Sigmoid colon (tissue), 7 donors: ENCODE results near the gene PNPLA6. TPM values are rescaled to one million over a fixed set of nuclear protein-coding genes. Genes with fewer than 3 reads are reported as not detected.

ENCODE experiments used
- DNase-seq: peaks from one replicate; pipeline ENCODE4 v3.0.0-alpha.2; 2019
- H3K27ac ChIP-seq, 4 donors: fragments of 200-600 bp; sonication (generic); one replicate each; pipeline ENCODE4 v1.5.1; 2016 to 2019; ENCODE audit warnings: mild to moderate bottlenecking in 1 of 4
- H3K27me3 ChIP-seq, 3 donors: fragments of 200-600 bp; sonication (generic); one replicate each; pipeline ENCODE4 v1.5.1; 2019; ENCODE audit warnings: mild to moderate bottlenecking in 1 of 3
- H3K36me3 ChIP-seq, 4 donors: fragments of 200-600 bp; sonication (generic); one replicate each; pipeline ENCODE4 v1.5.1; 2016 to 2019
- H3K4me1 ChIP-seq, 4 donors: fragments of 200-600 bp; sonication (generic); one replicate each; pipeline ENCODE4 v1.5.1; 2017 to 2019
- H3K4me3 ChIP-seq, 4 donors: fragments of 200-600 bp; sonication (generic); one replicate each; pipeline ENCODE4 v1.5.1; 2017 to 2019; ENCODE audit warnings: mild to moderate bottlenecking in 2 of 4, moderate library complexity in 1 of 4
- H3K9me3 ChIP-seq, 4 donors: fragments of 200-600 bp in 3 of 4; sonication (generic) in 3 of 4; one replicate each; pipeline versions ENCODE4 v1.5.1 to v1.6.1; 2013 to 2019
- CTCF ChIP-seq, 4 experiments: fragments of 450-650 bp in 3 of 4; fragments of 200-600 bp in 1 of 4; IDR thresholded peaks; one replicate each; pipeline ENCODE4 v1.5.1; 2016 to 2019; ENCODE audit warnings: antibody characterized with exemption in 4 of 4, mild to moderate bottlenecking in 3 of 4, moderate library complexity in 2 of 4
- EP300 ChIP-seq, 4 donors: sonication (generic); formaldehyde crosslinking; IDR thresholded peaks; one replicate each; pipeline ENCODE4 v1.6.1; 2017; ENCODE audit warnings: antibody characterized with exemption in 4 of 4
- POLR2A ChIP-seq, 2 donors: fragments of 450-650 bp; IDR thresholded peaks; one replicate each; pipeline ENCODE4 v1.6.1; 2016; ENCODE audit warnings: antibody characterized with exemption in 2 of 2, mild to moderate bottlenecking in 2 of 2, moderate library complexity in 2 of 2
- POLR2AphosphoS5 ChIP-seq, 4 donors: sonication (generic); formaldehyde crosslinking; IDR thresholded peaks; one replicate each; pipeline ENCODE4 v1.6.1; 2017; ENCODE audit warnings: antibody characterized with exemption in 4 of 4
- WGBS, 2 donors: extraction: QIAGEN DNeasy Blood & Tissue Kit; methylation state at CpG; one replicate each; pipeline ENCODE4 v1.1.7; 2013; 5-methylcytosine and 5-hydroxymethylcytosine counted together
- intact Hi-C: fragments of 100-400 bp; cut with DNase I; formaldehyde crosslinking; loops from one replicate; pipeline ENCODE4 v1.15.1; 2023
- polyA plus RNA-seq, 3 donors: library from polyadenylated mRNA; stranded (reverse); fragments of 200-250 nt; gene quantifications; one replicate each; pipeline ENCODE4 v1.2.3, GENCODE V29; 2013
- small RNA-seq, 3 donors: library from RNA; depleted of rRNA; stranded (forward); fragments of <200 nt; gene quantifications; one replicate each; pipeline ENCODE3, GENCODE V24; 2016
- total RNA-seq, 4 donors: library from RNA; depleted of rRNA; stranded (reverse); fragments of >200 nt; gene quantifications; one replicate each; pipeline ENCODE4 v1.1.0, GENCODE V29; 2016
- donor health status: healthy with polysubstance abuse.
- donor health status: Bipolar disorder and iron deficiency.
- donor health status: healthy.

The PNPLA6 gene
- total and polyA plus RNA-seq, 7 donors: 13.6 to 77.0 (median 40.3) TPM

GRCh38 chr19:7607874-7608560, 72.5 kb downstream of the PNPLA6 start:
- no peak overlapping the region for H3K4me3 ChIP-seq
- no peaks in the 10 kb centered on the region for H3K9me3 ChIP-seq
- intact Hi-C loops: no loop called here
- 92 to 95% methylated on average over 25 of the region's 25 CpGs for WGBS, 2 donors
- no peak for DNase-seq
- no peaks in the 10 kb centered on the region for H3K36me3 ChIP-seq
- no peak for TF ChIP-seq POLR2A (IDR thresholded peaks at IDR 0.05)
- TF ChIP-seq EP300 (IDR thresholded peaks at IDR 0.05): no peak
- TF ChIP-seq CTCF (IDR thresholded peaks at IDR 0.05): no peak
- TF ChIP-seq POLR2AphosphoS5 (IDR thresholded peaks at IDR 0.05): no peak
- H3K27me3 ChIP-seq: peaks cover 0 to 26% (median 18%) of the 10 kb centered on the region in 3 donors
- no peak overlapping the region for H3K27ac ChIP-seq
- no peaks in the 10 kb centered on the region for H3K4me1 ChIP-seq

GRCh38 chr19:7610491-7611240, 75.1 kb downstream of the PNPLA6 start:
- DNase-seq: no peak
- no peak overlapping the region for H3K4me3 ChIP-seq
- H3K9me3 ChIP-seq: no peaks in the 10 kb centered on the region
- peaks cover 0 to 4% (median 3%) of the 10 kb centered on the region in 3 donors for H3K27me3 ChIP-seq
- intact Hi-C loops: no loop called here
- no peaks in the 10 kb centered on the region for H3K36me3 ChIP-seq
- TF ChIP-seq EP300 (IDR thresholded peaks at IDR 0.05) (no peak), CTCF (IDR thresholded peaks at IDR 0.05) (no peak), POLR2A (IDR thresholded peaks at IDR 0.05) (no peak), POLR2AphosphoS5 (IDR thresholded peaks at IDR 0.05) (no peak)
- H3K4me1 ChIP-seq: no peaks in the 10 kb centered on the region
- no peak overlapping the region for H3K27ac ChIP-seq
- WGBS, 2 donors: 86 to 92% methylated on average over 31 of the region's 31 CpGs

Small RNA genes within 50 kb of the gene (small RNA-seq; reads per million reads assigned to genes)
- 0 reads per million in 3 donors for gene AC008878.2

Other genes with a start within 250 kb of the PNPLA6 start
- 10 to 100 TPM; 67.1 to 83.1 (median 80.6) TPM for gene INSR, start 241.3 kb upstream of the PNPLA6 start, total RNA-seq
- 10 to 100 TPM in 1 of 3 donors, 1 to 10 TPM in 2; 3.0 to 18.8 (median 3.2) TPM for gene INSR, start 241.3 kb upstream of the PNPLA6 start, polyA plus RNA-seq
- 10 to 100 TPM; 20.4 to 51.2 (median 36.9) TPM for gene ARHGEF18, start 186.8 kb upstream of the PNPLA6 start, total RNA-seq
- 10 to 100 TPM; 21.6 to 76.6 (median 55.9) TPM for gene ARHGEF18, start 186.8 kb upstream of the PNPLA6 start, polyA plus RNA-seq
- 1 to 10 TPM in 3 of 4 donors, not detected in 1; 2.3 to 4.8 (median 3.6) TPM for gene PEX11G, start 46.7 kb upstream of the PNPLA6 start, total RNA-seq
- gene PEX11G, start 46.7 kb upstream of the PNPLA6 start, polyA plus RNA-seq: 10 to 100 TPM in 1 of 3 donors, 1 to 10 TPM in 2; 5.4 to 12.3 (median 6.6) TPM
- gene ZNF358, start 19.6 kb upstream of the PNPLA6 start, total RNA-seq: 100 to 1,000 TPM in 1 of 4 donors, 10 to 100 TPM in 3; 64.5 to 120 (median 69.6) TPM
- gene ZNF358, start 19.6 kb upstream of the PNPLA6 start, polyA plus RNA-seq: 10 to 100 TPM; 29.3 to 52.9 (median 31.9) TPM
- 10 to 100 TPM; 15.5 to 21.3 (median 17.1) TPM for gene MCOLN1, start 13.1 kb upstream of the PNPLA6 start, total RNA-seq
- 10 to 100 TPM; 16.0 to 23.7 (median 16.8) TPM for gene MCOLN1, start 13.1 kb upstream of the PNPLA6 start, polyA plus RNA-seq
- gene CAMSAP3, start 60.1 kb downstream of the PNPLA6 start, total RNA-seq: under 1 TPM in 3 of 4 donors, not detected in 1; under 0.01 to 0.28 (median 0.27) TPM
- gene CAMSAP3, start 60.1 kb downstream of the PNPLA6 start, polyA plus RNA-seq: 10 to 100 TPM; 15.6 to 37.2 (median 26.8) TPM
- gene XAB2, start 93.8 kb downstream of the PNPLA6 start, total RNA-seq: 10 to 100 TPM; 29.5 to 38.3 (median 33.8) TPM
- 10 to 100 TPM in 2 of 3 donors, 1 to 10 TPM in 1; 9.7 to 29.9 (median 13.8) TPM for gene XAB2, start 93.8 kb downstream of the PNPLA6 start, polyA plus RNA-seq
- gene PET100, start 94.1 kb downstream of the PNPLA6 start, total RNA-seq: 10 to 100 TPM; 10.8 to 37.1 (median 30.1) TPM
- 10 to 100 TPM; 63.3 to 70.9 (median 68.7) TPM for gene PET100, start 94.1 kb downstream of the PNPLA6 start, polyA plus RNA-seq
- gene PCP2, start 98.0 kb downstream of the PNPLA6 start, total RNA-seq: not detected
- gene PCP2, start 98.0 kb downstream of the PNPLA6 start, polyA plus RNA-seq: 1 to 10 TPM in 1 of 3 donors, not detected in 2; 1.0 TPM
- gene STXBP2, start 101.4 kb downstream of the PNPLA6 start, total RNA-seq: 1 to 10 TPM; 5.9 to 9.3 (median 7.6) TPM
- 100 to 1,000 TPM; 117 to 163 (median 132) TPM for gene STXBP2, start 101.4 kb downstream of the PNPLA6 start, polyA plus RNA-seq
- gene RETN, start 133.3 kb downstream of the PNPLA6 start, total RNA-seq: not detected
- gene RETN, start 133.3 kb downstream of the PNPLA6 start, polyA plus RNA-seq: 10 to 100 TPM in 1 of 3 donors, 1 to 10 TPM in 2; 3.6 to 38.1 (median 8.6) TPM
- gene MCEMP1, start 141.4 kb downstream of the PNPLA6 start, total RNA-seq: under 1 TPM in 3 of 4 donors, not detected in 1; 0.36 to 0.49 (median 0.41) TPM
- gene MCEMP1, start 141.4 kb downstream of the PNPLA6 start, polyA plus RNA-seq: 1 to 10 TPM in 2 of 3 donors, under 1 TPM in 1; 0.51 to 2.8 (median 1.8) TPM
- gene TRAPPC5, start 145.1 kb downstream of the PNPLA6 start, total RNA-seq: 10 to 100 TPM; 32.8 to 89.6 (median 50.5) TPM
- gene TRAPPC5, start 145.1 kb downstream of the PNPLA6 start, polyA plus RNA-seq: 10 to 100 TPM; 55.3 to 75.5 (median 55.9) TPM
- 1 to 10 TPM in 1 of 4 donors, under 1 TPM in 3; 0.27 to 2.5 (median 0.61) TPM for gene FCER2, start 166.4 kb downstream of the PNPLA6 start, total RNA-seq
- 10 to 100 TPM in 1 of 3 donors, under 1 TPM in 1, not detected in 1; 0.46 to 14.7 TPM for gene FCER2, start 166.4 kb downstream of the PNPLA6 start, polyA plus RNA-seq
- gene CLEC4G, start 196.4 kb downstream of the PNPLA6 start, total RNA-seq: 1 to 10 TPM; 1.4 to 3.6 (median 3.1) TPM
- under 1 TPM in 2 of 3 donors, not detected in 1; 0.45 to 0.46 TPM for gene CLEC4G, start 196.4 kb downstream of the PNPLA6 start, polyA plus RNA-seq
- gene CD209, start 211.8 kb downstream of the PNPLA6 start, total RNA-seq: 1 to 10 TPM; 1.4 to 6.4 (median 5.6) TPM
- 10 to 100 TPM in 1 of 3 donors, 1 to 10 TPM in 2; 2.9 to 12.3 (median 3.6) TPM for gene CD209, start 211.8 kb downstream of the PNPLA6 start, polyA plus RNA-seq
- 1 to 10 TPM in 1 of 4 donors, not detected in 3; 1.4 TPM for gene CLEC4M, start 227.5 kb downstream of the PNPLA6 start, total RNA-seq
- gene CLEC4M, start 227.5 kb downstream of the PNPLA6 start, polyA plus RNA-seq: under 1 TPM in 2 of 3 donors, not detected in 1; under 0.01 to 0.82 TPM